HEK293T (cell line): ENCODE data around the gene JADE1.

Source experiments
- BHLHE40 ChIP-seq: fragments of 450-650 bp; IDR thresholded peaks from 2 replicates; pipeline ENCODE4 v1.6.1; 2016; ENCODE audit warnings: mild to moderate bottlenecking, moderate library complexity, borderline replicate concordance
- ELF4 ChIP-seq: fragments of 450-650 bp; IDR thresholded peaks from 2 replicates; pipeline ENCODE4 v1.6.1; 2017; ENCODE audit warnings: antibody characterized with exemption
- FOXM1 ChIP-seq: fragments of 450-650 bp; IDR thresholded peaks from 2 replicates; pipeline ENCODE4 v1.6.1; 2017; ENCODE audit warnings: mild to moderate bottlenecking, borderline replicate concordance
- LEF1 ChIP-seq: fragments of 450-650 bp; IDR thresholded peaks from 2 replicates; pipeline ENCODE4 v1.6.1; 2017; ENCODE audit warnings: mild to moderate bottlenecking, borderline replicate concordance
- SP1 ChIP-seq: fragments of 450-650 bp; IDR thresholded peaks from 2 replicates; pipeline ENCODE4 v1.6.1; 2017
- TARDBP ChIP-seq: fragments of 450-650 bp; IDR thresholded peaks from 2 replicates; pipeline ENCODE4 v1.6.1; 2016
- ZNF384 ChIP-seq: fragments of 450-650 bp; IDR thresholded peaks from 2 replicates; pipeline ENCODE4 v1.6.1; 2016

DNA sequence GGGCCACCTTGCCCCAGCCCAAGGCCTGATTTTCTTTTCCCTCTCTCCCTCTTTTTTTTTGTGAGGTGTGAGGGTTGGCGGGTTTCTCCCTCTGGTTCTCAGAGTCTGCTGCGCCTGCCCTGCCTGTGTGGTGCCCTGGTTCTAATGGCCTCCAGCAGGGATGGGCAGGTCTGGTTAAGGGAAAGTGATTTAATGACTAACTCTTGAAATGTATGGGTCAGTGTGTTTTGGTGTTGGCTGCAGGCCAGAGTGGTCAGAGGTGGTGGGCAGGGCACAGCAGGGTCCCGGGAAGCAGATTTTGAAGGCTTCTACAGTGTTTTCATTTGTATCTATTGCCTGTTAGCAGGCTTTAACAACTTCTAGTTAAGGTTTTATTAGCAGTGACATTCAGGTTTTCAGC lies 39.0 kb downstream of the JADE1 start:
- TF ChIP-seq BHLHE40 (no peak), LEF1 (no peak), FOXM1 (no peak), SP1 (no peak), ZNF384 (no peak), ELF4 (no peak), TARDBP (no peak)
